ENCODE measurements around the gene AIFM3. TPM values are rescaled to one million over a fixed set of nuclear protein-coding genes. Genes with fewer than 3 reads are reported as not detected.

The AIFM3 gene
- total and polyA plus RNA-seq, 2 experiments from 2014 or later = 0.45 to 1.5 TPM

DNA sequence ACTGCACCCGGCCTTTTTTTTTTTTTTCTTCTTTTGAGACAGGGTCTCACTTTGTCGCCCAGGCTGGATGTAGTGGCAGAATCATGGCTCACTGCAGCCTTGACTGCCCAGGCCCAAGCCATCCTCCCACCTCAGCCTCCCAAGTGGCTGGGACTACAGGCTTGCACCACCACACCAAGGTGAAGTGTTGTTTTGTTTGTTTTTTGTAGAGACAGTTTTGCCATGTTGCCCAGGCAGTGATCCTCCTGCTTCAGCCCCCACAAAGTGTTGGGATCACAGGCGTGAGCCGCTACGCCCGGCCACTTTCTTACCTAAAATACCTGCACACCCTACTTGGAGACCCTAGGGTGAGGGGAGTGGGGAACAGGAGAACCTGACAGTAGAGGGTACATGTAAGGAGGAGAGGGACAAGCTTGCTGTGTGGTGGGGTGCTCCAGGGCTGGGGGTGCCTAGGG is 4.5 kb upstream of the AIFM3 start:
- TF ChIP-seq NANOG (IDR thresholded peaks at IDR 0.05; ENCODE audit: borderline replicate concordance) (no peak), STAT1 (IDR thresholded peaks at IDR 0.05; ENCODE audit: unreplicated experiment) (no peak), CREB1 (CRISPR knock-in tag; IDR thresholded peaks at IDR 0.05; ENCODE audit: low read depth) (no peak), EZH2 (IDR thresholded peaks at IDR 0.05; ENCODE audit: low read depth, unreplicated experiment) (no peak), JUNB (IDR thresholded peaks at IDR 0.05; ENCODE audit: unreplicated experiment) (no peak)
- TF ChIP-seq, protein P1, sequence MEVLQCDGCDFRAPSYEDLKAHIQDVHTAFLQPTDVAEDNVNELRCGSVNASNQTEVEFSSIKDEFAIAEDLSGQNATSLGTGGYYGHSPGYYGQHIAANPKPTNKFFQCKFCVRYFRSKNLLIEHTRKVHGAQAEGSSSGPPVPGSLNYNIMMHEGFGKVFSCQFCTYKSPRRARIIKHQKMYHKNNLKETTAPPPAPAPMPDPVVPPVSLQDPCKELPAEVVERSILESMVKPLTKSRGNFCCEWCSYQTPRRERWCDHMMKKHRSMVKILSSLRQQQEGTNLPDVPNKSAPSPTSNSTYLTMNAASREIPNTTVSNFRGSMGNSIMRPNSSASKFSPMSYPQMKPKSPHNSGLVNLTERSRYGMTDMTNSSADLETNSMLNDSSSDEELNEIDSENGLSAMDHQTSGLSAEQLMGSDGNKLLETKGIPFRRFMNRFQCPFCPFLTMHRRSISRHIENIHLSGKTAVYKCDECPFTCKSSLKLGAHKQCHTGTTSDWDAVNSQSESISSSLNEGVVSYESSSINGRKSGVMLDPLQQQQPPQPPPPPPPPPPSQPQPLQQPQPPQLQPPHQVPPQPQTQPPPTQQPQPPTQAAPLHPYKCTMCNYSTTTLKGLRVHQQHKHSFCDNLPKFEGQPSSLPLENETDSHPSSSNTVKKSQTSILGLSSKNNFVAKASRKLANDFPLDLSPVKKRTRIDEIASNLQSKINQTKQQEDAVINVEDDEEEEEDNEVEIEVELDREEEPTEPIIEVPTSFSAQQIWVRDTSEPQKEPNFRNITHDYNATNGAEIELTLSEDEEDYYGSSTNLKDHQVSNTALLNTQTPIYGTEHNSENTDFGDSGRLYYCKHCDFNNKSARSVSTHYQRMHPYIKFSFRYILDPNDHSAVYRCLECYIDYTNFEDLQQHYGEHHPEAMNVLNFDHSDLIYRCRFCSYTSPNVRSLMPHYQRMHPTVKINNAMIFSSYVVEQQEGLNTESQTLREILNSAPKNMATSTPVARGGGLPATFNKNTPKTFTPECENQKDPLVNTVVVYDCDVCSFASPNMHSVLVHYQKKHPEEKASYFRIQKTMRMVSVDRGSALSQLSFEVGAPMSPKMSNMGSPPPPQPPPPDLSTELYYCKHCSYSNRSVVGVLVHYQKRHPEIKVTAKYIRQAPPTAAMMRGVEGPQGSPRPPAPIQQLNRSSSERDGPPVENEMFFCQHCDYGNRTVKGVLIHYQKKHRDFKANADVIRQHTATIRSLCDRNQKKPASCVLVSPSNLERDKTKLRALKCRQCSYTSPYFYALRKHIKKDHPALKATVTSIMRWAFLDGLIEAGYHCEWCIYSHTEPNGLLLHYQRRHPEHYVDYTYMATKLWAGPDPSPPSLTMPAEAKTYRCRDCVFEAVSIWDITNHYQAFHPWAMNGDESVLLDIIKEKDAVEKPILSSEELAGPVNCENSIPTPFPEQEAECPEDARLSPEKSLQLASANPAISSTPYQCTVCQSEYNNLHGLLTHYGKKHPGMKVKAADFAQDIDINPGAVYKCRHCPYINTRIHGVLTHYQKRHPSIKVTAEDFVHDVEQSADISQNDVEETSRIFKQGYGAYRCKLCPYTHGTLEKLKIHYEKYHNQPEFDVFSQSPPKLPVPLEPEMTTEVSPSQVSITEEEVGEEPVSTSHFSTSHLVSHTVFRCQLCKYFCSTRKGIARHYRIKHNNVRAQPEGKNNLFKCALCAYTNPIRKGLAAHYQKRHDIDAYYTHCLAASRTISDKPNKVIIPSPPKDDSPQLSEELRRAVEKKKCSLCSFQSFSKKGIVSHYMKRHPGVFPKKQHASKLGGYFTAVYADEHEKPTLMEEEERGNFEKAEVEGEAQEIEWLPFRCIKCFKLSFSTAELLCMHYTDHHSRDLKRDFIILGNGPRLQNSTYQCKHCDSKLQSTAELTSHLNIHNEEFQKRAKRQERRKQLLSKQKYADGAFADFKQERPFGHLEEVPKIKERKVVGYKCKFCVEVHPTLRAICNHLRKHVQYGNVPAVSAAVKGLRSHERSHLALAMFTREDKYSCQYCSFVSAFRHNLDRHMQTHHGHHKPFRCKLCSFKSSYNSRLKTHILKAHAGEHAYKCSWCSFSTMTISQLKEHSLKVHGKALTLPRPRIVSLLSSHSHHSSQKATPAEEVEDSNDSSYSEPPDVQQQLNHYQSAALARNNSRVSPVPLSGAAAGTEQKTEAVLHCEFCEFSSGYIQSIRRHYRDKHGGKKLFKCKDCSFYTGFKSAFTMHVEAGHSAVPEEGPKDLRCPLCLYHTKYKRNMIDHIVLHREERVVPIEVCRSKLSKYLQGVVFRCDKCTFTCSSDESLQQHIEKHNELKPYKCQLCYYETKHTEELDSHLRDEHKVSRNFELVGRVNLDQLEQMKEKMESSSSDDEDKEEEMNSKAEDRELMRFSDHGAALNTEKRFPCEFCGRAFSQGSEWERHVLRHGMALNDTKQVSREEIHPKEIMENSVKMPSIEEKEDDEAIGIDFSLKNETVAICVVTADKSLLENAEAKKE (CRISPR knock-in tag; IDR thresholded peaks at IDR 0.05) = no peak
- TF ChIP-seq, protein P2, sequence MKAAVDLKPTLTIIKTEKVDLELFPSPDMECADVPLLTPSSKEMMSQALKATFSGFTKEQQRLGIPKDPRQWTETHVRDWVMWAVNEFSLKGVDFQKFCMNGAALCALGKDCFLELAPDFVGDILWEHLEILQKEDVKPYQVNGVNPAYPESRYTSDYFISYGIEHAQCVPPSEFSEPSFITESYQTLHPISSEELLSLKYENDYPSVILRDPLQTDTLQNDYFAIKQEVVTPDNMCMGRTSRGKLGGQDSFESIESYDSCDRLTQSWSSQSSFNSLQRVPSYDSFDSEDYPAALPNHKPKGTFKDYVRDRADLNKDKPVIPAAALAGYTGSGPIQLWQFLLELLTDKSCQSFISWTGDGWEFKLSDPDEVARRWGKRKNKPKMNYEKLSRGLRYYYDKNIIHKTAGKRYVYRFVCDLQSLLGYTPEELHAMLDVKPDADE (IDR thresholded peaks at IDR 0.05) = no peak
- H3K9me3 Mint-ChIP-seq = 0 out of 3 replicates have a peak, but pooled peaks cover 2% of the 10 kb centered on the region
- Histone ChIP-seq H3K27ac (ENCODE audit: low read depth) (no peak overlapping the region), H4K20me1 (replicated peaks; ENCODE audit: insufficient read depth) (0 out of 2 replicates have a peak, but pooled peaks cover 3% of the 10 kb centered on the region), H2AFZ (no peak overlapping the region), H3K79me2 (replicated peaks; ENCODE audit: insufficient read depth) (no peaks in the 10 kb centered on the region), H3K36me3 (ENCODE audit: insufficient read depth) (no peaks in the 10 kb centered on the region), H3K9me2 (ENCODE audit: insufficient read depth) (no peaks in the 10 kb centered on the region), H3K4me1 (ENCODE audit: insufficient read depth) (peaks cover 3% of the 10 kb centered on the region; the same call in 1 of the 2 replicates), H3K4me2 (no peak overlapping the region), H3F3A (replicated peaks; ENCODE audit: low read depth) (peaks cover 5% of the 10 kb centered on the region; the same call in 1 of the 2 replicates), H3K4me3 (no peak overlapping the region), H3K27me3 (ENCODE audit: insufficient read depth) (peaks cover 64% of the 10 kb centered on the region)
- H3K27ac Mint-ChIP-seq = no peak overlapping the region
- H3K36me3 Mint-ChIP-seq (ENCODE audit: low read depth) = no peaks in the 10 kb centered on the region; the same call in 2 of the 3 replicates
- H3K4me3 Mint-ChIP-seq = no peak overlapping the region
- peaks cover 16% of the 10 kb centered on the region for H3K4me1 Mint-ChIP-seq
- no peak for DNase-seq (ENCODE audit: low spot score)
- no peak for ATAC-seq
- H3K27me3 Mint-ChIP-seq (ENCODE audit: insufficient read depth, low read depth, poor library complexity) = peaks cover 63% of the 10 kb centered on the region
